Measurements from ENCODE around the gene HS3ST3B1. TPM values are rescaled to one million over a fixed set of nuclear protein-coding genes. Genes with fewer than 3 reads are reported as not detected.

HS3ST3B1 gene
- polyA plus RNA-seq, 1 of the 3 experiments (the other 2 are of a cell fraction) = 0.67 TPM

DNA sequence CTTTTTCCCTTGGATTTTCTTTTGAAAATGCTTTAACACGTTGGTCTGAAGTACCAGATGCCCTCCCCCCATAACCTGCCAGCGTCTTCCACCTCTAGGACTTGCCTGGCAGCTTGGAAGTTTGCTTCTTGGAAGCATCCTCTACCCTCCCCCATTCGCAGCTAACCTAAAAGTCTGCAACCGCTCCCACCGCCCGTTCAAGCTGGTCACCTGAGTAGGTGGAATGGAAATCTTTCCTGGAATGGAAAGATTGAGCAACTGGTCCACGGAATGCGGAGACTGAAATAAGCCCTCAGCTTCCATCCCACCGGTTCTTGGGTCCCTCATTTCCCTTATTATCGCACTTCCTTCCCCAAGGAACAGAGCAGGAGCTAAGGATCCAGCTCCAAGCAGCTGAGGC lies 31.4 kb downstream of the HS3ST3B1 start:
- Histone ChIP-seq H3K4me3 (ENCODE audit: low read depth in 2 of 2, low read length in 1 of 2) (no peak overlapping the region), H4K20me1 (ENCODE audit: insufficient read depth) (no peaks in the 10 kb centered on the region), H3K27ac (ENCODE audit: low read depth in 2 of 2, low read length in 1 of 2) (no peak overlapping the region), H3K9me3 (no peaks in the 10 kb centered on the region), H2AFZ (ENCODE audit: low read depth) (no peak overlapping the region), H3K36me3 (replicated peaks in 1 of 2; ENCODE audit: control insufficient read depth in 1 of 2, insufficient read depth in 2 of 2, low read length in 1 of 2) (no peaks in the 10 kb centered on the region), H3K79me2 (ENCODE audit: insufficient read depth) (no peaks in the 10 kb centered on the region), H3K4me1 (ENCODE audit: control insufficient read depth in 1 of 2, insufficient read depth in 2 of 2, low read depth in 1 of 2, low read length in 1 of 2) (no peaks in the 10 kb centered on the region), H3K9me2 (no peaks in the 10 kb centered on the region), H3K27me3 (ENCODE audit: insufficient read depth) (no peaks in the 10 kb centered on the region), H3K4me2 (no peak overlapping the region), H3F3A (replicated peaks; ENCODE audit: insufficient read depth) (no peaks in the 10 kb centered on the region), H3K9ac (no peak overlapping the region)
- POLR2A ChIA-PET = no interaction called here
- no peak for TF ChIP-seq FOXJ3 (CRISPR knock-in tag; IDR thresholded peaks at IDR 0.05)
- TF ChIP-seq, protein P1, sequence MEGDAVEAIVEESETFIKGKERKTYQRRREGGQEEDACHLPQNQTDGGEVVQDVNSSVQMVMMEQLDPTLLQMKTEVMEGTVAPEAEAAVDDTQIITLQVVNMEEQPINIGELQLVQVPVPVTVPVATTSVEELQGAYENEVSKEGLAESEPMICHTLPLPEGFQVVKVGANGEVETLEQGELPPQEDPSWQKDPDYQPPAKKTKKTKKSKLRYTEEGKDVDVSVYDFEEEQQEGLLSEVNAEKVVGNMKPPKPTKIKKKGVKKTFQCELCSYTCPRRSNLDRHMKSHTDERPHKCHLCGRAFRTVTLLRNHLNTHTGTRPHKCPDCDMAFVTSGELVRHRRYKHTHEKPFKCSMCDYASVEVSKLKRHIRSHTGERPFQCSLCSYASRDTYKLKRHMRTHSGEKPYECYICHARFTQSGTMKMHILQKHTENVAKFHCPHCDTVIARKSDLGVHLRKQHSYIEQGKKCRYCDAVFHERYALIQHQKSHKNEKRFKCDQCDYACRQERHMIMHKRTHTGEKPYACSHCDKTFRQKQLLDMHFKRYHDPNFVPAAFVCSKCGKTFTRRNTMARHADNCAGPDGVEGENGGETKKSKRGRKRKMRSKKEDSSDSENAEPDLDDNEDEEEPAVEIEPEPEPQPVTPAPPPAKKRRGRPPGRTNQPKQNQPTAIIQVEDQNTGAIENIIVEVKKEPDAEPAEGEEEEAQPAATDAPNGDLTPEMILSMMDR (IDR thresholded peaks at IDR 0.05) = no peak
- no peak for TF ChIP-seq CHD2 (IDR thresholded peaks at IDR 0.05; ENCODE audit: low read length, partially characterized antibody)
- no peak for TF ChIP-seq YY1 (IDR thresholded peaks at IDR 0.05; ENCODE audit: low read depth)
- no peak for TF ChIP-seq SMC3 (IDR thresholded peaks at IDR 0.05; ENCODE audit: low read depth, low read length)
- no peak for TF ChIP-seq MEF2A (IDR thresholded peaks at IDR 0.05; ENCODE audit: borderline replicate concordance, low read depth)
- TF ChIP-seq, protein P2, sequence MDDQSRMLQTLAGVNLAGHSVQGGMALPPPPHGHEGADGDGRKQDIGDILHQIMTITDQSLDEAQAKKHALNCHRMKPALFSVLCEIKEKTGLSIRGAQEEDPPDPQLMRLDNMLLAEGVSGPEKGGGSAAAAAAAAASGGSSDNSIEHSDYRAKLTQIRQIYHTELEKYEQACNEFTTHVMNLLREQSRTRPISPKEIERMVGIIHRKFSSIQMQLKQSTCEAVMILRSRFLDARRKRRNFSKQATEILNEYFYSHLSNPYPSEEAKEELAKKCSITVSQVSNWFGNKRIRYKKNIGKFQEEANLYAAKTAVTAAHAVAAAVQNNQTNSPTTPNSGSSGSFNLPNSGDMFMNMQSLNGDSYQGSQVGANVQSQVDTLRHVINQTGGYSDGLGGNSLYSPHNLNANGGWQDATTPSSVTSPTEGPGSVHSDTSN (IDR thresholded peaks at IDR 0.05) = no peak
- TF ChIP-seq RXRA (IDR thresholded peaks at IDR 0.05; ENCODE audit: borderline replicate concordance, low read depth) = no peak
- no peak for TF ChIP-seq RAD21 (IDR thresholded peaks at IDR 0.05; ENCODE audit: low read length)
- no peak for TF ChIP-seq EP300 (IDR thresholded peaks at IDR 0.05; ENCODE audit: borderline replicate concordance in 1 of 2, low read depth in 1 of 2, low read length in 1 of 2)
- no peak for TF ChIP-seq NRF1 (IDR thresholded peaks at IDR 0.05; ENCODE audit: low read depth, low read length)
- TF ChIP-seq GATA2 (CRISPR knock-in tag; IDR thresholded peaks at IDR 0.05) = no peak
- no peak for TF ChIP-seq FOSL2 (IDR thresholded peaks at IDR 0.05; ENCODE audit: borderline replicate concordance, low read depth)
- DNase-seq = no peak
- CTCF ChIA-PET = no interaction called here
- WGBS (ENCODE audit: low lambda C conversion rate) = 44% methylated on average over 10 of the region's 10 CpGs

DNA sequence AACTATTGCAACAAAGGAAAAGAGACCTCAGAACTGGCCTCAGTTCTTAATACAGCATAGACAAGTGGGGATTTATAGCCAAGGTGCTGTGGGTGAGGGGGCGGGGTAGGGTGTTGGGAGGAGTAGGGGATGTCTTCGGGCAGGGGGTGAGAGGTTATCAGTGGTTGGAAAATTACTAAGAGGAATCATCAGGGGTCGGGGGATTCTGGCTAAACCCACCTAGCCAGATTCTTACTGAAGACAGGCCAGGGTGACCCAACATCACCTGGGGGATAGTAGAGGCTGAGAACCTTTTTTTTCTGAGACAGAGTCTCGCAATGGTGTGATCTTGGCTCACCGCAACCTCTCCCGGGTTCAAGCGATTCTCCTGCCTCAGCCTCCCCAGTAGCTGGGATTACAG lies 32.6 kb downstream of the HS3ST3B1 start:
- no peaks in the 10 kb centered on the region for H3K27me3 ChIP-seq (ENCODE audit: insufficient read depth)
- H4K20me1 ChIP-seq (ENCODE audit: insufficient read depth) = no peaks in the 10 kb centered on the region
- H3F3A ChIP-seq (replicated peaks; ENCODE audit: insufficient read depth) = no peaks in the 10 kb centered on the region
- no peaks in the 10 kb centered on the region for H3K36me3 ChIP-seq (replicated peaks in 1 of 2; ENCODE audit: control insufficient read depth in 1 of 2, insufficient read depth in 2 of 2, low read length in 1 of 2)
- no peaks in the 10 kb centered on the region for H3K4me1 ChIP-seq (ENCODE audit: control insufficient read depth in 1 of 2, insufficient read depth in 2 of 2, low read depth in 1 of 2, low read length in 1 of 2)
- no peak overlapping the region for H3K27ac ChIP-seq (ENCODE audit: low read depth in 2 of 2, low read length in 1 of 2)
- H2AFZ ChIP-seq (ENCODE audit: low read depth) = no peak overlapping the region
- ChIA-PET POLR2A (no interaction called here), CTCF (no interaction called here)
- H3K9me3 ChIP-seq = no peaks in the 10 kb centered on the region
- H3K4me3 ChIP-seq (ENCODE audit: low read depth in 2 of 2, low read length in 1 of 2) = no peak overlapping the region
- no peak for DNase-seq
- 33% methylated on average over 7 of the region's 7 CpGs for WGBS (ENCODE audit: low lambda C conversion rate)
- no peak overlapping the region for H3K4me2 ChIP-seq
- no peaks in the 10 kb centered on the region for H3K79me2 ChIP-seq (ENCODE audit: insufficient read depth)
- no peak overlapping the region for H3K9ac ChIP-seq
- H3K9me2 ChIP-seq = no peaks in the 10 kb centered on the region
- TF ChIP-seq RFX5 (IDR thresholded peaks at IDR 0.05; ENCODE audit: low read length) = no peak
- no peak for TF ChIP-seq RCOR1 (IDR thresholded peaks at IDR 0.05; ENCODE audit: low read length)
- TF ChIP-seq FOXM1 (IDR thresholded peaks at IDR 0.05; ENCODE audit: low read depth) = no peak
- no peak for TF ChIP-seq POLR2AphosphoS5 (IDR thresholded peaks at IDR 0.05; ENCODE audit: low read depth, low read length)
- TF ChIP-seq JUND (IDR thresholded peaks at IDR 0.05) = no peak
- TF ChIP-seq TEAD4 (IDR thresholded peaks at IDR 0.05; ENCODE audit: borderline replicate concordance, insufficient read depth) = no peak
- no peak for TF ChIP-seq GABPA (IDR thresholded peaks at IDR 0.05; ENCODE audit: low read depth)
- TF ChIP-seq, protein P3, sequence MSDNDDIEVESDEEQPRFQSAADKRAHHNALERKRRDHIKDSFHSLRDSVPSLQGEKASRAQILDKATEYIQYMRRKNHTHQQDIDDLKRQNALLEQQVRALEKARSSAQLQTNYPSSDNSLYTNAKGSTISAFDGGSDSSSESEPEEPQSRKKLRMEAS (IDR thresholded peaks at IDR 0.05; ENCODE audit: low read depth) = no peak
- no peak for TF ChIP-seq FOSL2 (IDR thresholded peaks at IDR 0.05; ENCODE audit: borderline replicate concordance, low read depth)
- TF ChIP-seq, protein P1 (IDR thresholded peaks at IDR 0.05) = no peak
- TF ChIP-seq, protein P2 (IDR thresholded peaks at IDR 0.05) = no peak
- TF ChIP-seq TCF12 (IDR thresholded peaks at IDR 0.05) = no peak
- no peak for TF ChIP-seq SMC3 (IDR thresholded peaks at IDR 0.05; ENCODE audit: low read depth, low read length)

Data from SK-N-SH (cell line).